A549 (cell line): Measurements from ENCODE around the gene FRMD1. TPM values are rescaled to one million over a fixed set of nuclear protein-coding genes. Genes with fewer than 3 reads are reported as not detected.

Source experiments
- ATAC-seq, 2 experiments: fragments of 200-7000 bp in 1 of 2; fragments of >200 bp in 1 of 2; cut with Nextera tagmentation in 1 of 2; cut with Tn5 transposase in 1 of 2; 3 replicates each; pipeline versions ENCODE4 v1.8.0 to v1.9.1; 2018 to 2020; ENCODE audit warnings: mild to moderate bottlenecking in 1 of 2, moderate library complexity in 1 of 2
- CTCF ChIA-PET: fragments of 300-600 bp; sonication (Branson Sonifier 250); formaldehyde crosslinking; extraction: SDS; loops from one replicate; lab custom pipeline; 2021; ENCODE audit warnings: antibody characterized with exemption, inconsistent platforms; lab: Yijun Ruan, JAX
- POLR2A ChIA-PET: fragments of 350-600 bp; formaldehyde crosslinking; extraction: SDS; loops from one replicate; lab custom pipeline; 2021; ENCODE audit warnings: antibody characterized with exemption, inconsistent platforms; lab: Yijun Ruan, JAX
- DNase-seq, 2 experiments: peaks; one replicate each; pipeline versions ENCODE4 v3.0.0 to v3.0.0-alpha.2; 2011 to 2016; ENCODE audit warnings: low read depth in 1 of 2, low spot score in 1 of 2
- FAIRE-seq: peaks from 2 replicates; lab custom pipeline; 2011; peaks lifted over from hg19 to GRCh38; lab: Jason Lieb, UNC
- H3K27ac ChIP-seq, 2 experiments: fragments of >200 bp; sonication (Bioruptor Twin); formaldehyde crosslinking; 3 replicates each; pipeline ENCODE4 v1.5.1; 2016 to 2017
- H3K4me1 ChIP-seq: fragments of >200 bp; sonication (Bioruptor Twin); formaldehyde crosslinking; 3 replicates; pipeline ENCODE4 v1.6.1; 2016
- H3K4me2 ChIP-seq: fragments of >200 bp; sonication (Bioruptor Twin); formaldehyde crosslinking; 3 replicates; pipeline ENCODE4 v1.6.1; 2016
- H3K4me3 ChIP-seq: fragments of >200 bp; sonication (Bioruptor Twin); formaldehyde crosslinking; 3 replicates; pipeline ENCODE4 v1.5.1; 2016
- H3K9me3 ChIP-seq: fragments of >200 bp; sonication (Bioruptor Twin); formaldehyde crosslinking; 3 replicates; pipeline ENCODE4 v1.6.1; 2016
- BHLHE40 ChIP-seq: IDR thresholded peaks from 2 replicates; pipeline ENCODE4 v1.6.1; 2012; ENCODE audit warnings: low read depth, low read length, inconsistent platforms
- CHD2 ChIP-seq: fragments of 150-350 bp; IDR thresholded peaks from 2 replicates; pipeline ENCODE4 v1.6.1; 2014; ENCODE audit warnings: low read length; ENCODE audit not compliant: partially characterized antibody
- CTCF ChIP-seq: fragments of >200 bp; sonication (Bioruptor Twin); formaldehyde crosslinking; IDR thresholded peaks from 3 replicates; pipeline ENCODE4 v1.5.1; 2016
- E2F6 ChIP-seq: IDR thresholded peaks from 2 replicates; pipeline ENCODE4 v1.6.1; 2012; ENCODE audit warnings: low read depth, borderline replicate concordance
- FOSL2 ChIP-seq, 2 experiments: fragments of 450-650 bp in 1 of 2; fragments of >200 bp in 1 of 2; sonication (Bioruptor Twin) in 1 of 2; formaldehyde crosslinking; IDR thresholded peaks; 2 replicates each; pipeline versions ENCODE4 v1.5.0 to v1.6.1; 2016 to 2020; ENCODE audit warnings: mild to moderate bottlenecking in 1 of 2, moderate library complexity in 1 of 2
- HDAC2 ChIP-seq: fragments of 200-600 bp; sonication (generic); IDR thresholded peaks from 2 replicates; pipeline ENCODE4 v1.6.1; 2016
- HMGXB4 ChIP-seq: fragments of 250-450 bp; sonication (Bioruptor Pico); IDR thresholded peaks from 2 replicates; pipeline ENCODE4 v1.5.0; 2021; ENCODE audit warnings: mild to moderate bottlenecking, moderate library complexity, borderline replicate concordance
- HOXB13 ChIP-seq: fragments of 250-450 bp; sonication (Bioruptor Pico); IDR thresholded peaks from 2 replicates; pipeline ENCODE4 v1.5.0; 2020; ENCODE audit warnings: low read depth, mild to moderate bottlenecking, moderate library complexity
- HOXB5 ChIP-seq: fragments of 250-450 bp; sonication (Bioruptor Pico); IDR thresholded peaks from 2 replicates; pipeline ENCODE4 v1.5.0; 2020; ENCODE audit warnings: mild to moderate bottlenecking, moderate library complexity
- KDM5A ChIP-seq: fragments of 200-600 bp; sonication (generic); IDR thresholded peaks from 2 replicates; pipeline ENCODE4 v1.6.1; 2016; ENCODE audit warnings: antibody characterized with exemption, mild to moderate bottlenecking
- MAFK ChIP-seq: fragments of 450-650 bp; IDR thresholded peaks from 2 replicates; pipeline ENCODE4 v1.6.1; 2014; ENCODE audit not compliant: partially characterized antibody
- MAX ChIP-seq: IDR thresholded peaks from 2 replicates; pipeline ENCODE4 v1.6.1; 2012
- MYC ChIP-seq: IDR thresholded peaks from 2 replicates; pipeline ENCODE4 v1.6.1; 2012; ENCODE audit warnings: mild to moderate bottlenecking, inconsistent platforms, low read length, improper control_type of control experiment, borderline replicate concordance
- NPAS2 ChIP-seq: fragments of 250-450 bp; sonication (Bioruptor Pico); IDR thresholded peaks from 2 replicates; pipeline ENCODE4 v1.8.0; 2022; ENCODE audit warnings: mild to moderate bottlenecking, moderate library complexity, borderline replicate concordance
- PHF8 ChIP-seq: fragments of 200-600 bp; sonication (generic); IDR thresholded peaks from 2 replicates; pipeline ENCODE4 v1.6.1; 2016; ENCODE audit warnings: low read depth, mild to moderate bottlenecking, antibody characterized with exemption, moderate library complexity, borderline replicate concordance
- POLR2AphosphoS2 ChIP-seq: conservative IDR thresholded peaks from 2 replicates; pipeline ENCODE4 v1.6.1; 2012; ENCODE audit warnings: low read length, improper control_type of control experiment, inconsistent platforms
- RAD21 ChIP-seq, 2 experiments: fragments of >200 bp in 1 of 2; sonication (Bioruptor Twin) in 1 of 2; formaldehyde crosslinking in 1 of 2; IDR thresholded peaks in 1 of 2; conservative IDR thresholded peaks in 1 of 2; 2 replicates in 1 of 2; 3 replicates in 1 of 2; pipeline ENCODE4 v1.6.1; 2012 to 2018; ENCODE audit warnings: inconsistent platforms in 1 of 2
- TP53 ChIP-seq: fragments of 250-450 bp; sonication (Bioruptor Pico); IDR thresholded peaks from 2 replicates; pipeline ENCODE4 v1.5.0; 2021; ENCODE audit warnings: mild to moderate bottlenecking, moderate library complexity
- ZC3H11A ChIP-seq: fragments of 450-650 bp; IDR thresholded peaks from 2 replicates; pipeline ENCODE4 v1.6.1; 2014; ENCODE audit warnings: antibody characterized with exemption, mild to moderate bottlenecking
- ZFP36 ChIP-seq: fragments of 450-650 bp; IDR thresholded peaks from 2 replicates; pipeline ENCODE4 v1.6.1; 2014; ENCODE audit warnings: borderline replicate concordance; ENCODE audit not compliant: partially characterized antibody
- ZNF302 ChIP-seq: fragments of 250-450 bp; sonication (Bioruptor Pico); IDR thresholded peaks from 2 replicates; pipeline ENCODE4 v1.9.0; 2021; ENCODE audit warnings: inconsistent platforms, mild to moderate bottlenecking, moderate library complexity
- WGBS: methylation state at CpG from one replicate; pipeline ENCODE4 v1.1.6; 2017; ENCODE audit errors: missing lambda C conversion rate; 5-methylcytosine and 5-hydroxymethylcytosine counted together
- polyA minus RNA-seq: library from RNA; depleted of rRNA, polyadenylated mRNA; stranded (reverse); fragments of >200 nt; gene quantifications from 2 replicates; pipeline ENCODE4 v1.2.3, GENCODE V29; 2011; rRNA and poly(A)+ RNA removed
- polyA plus RNA-seq, 4 experiments: library from polyadenylated mRNA; depleted of rRNA in 3 of 4; stranded (reverse); fragments of >200 nt; fragmentation: RNase III in 1 of 4; extraction: RNeasy Plus Mini Kit Qiagen cat#74134 plus additional on column Dnase treatment in 1 of 4; gene quantifications; 2 replicates in 3 of 4; 3 replicates in 1 of 4; pipeline ENCODE4 v1.2.3, GENCODE V29; 2011 to 2017

Gene FRMD1
- polyA plus RNA-seq (2011; rRNA removed), result not detected in 2 replicates
- not detected in 2 replicates for polyA plus RNA-seq (2012; cell fraction: cytosol; rRNA removed)
- polyA plus RNA-seq (2012; cell fraction: nucleus; rRNA removed), result 0.01 TPM in 1 of 2 replicates, not detected in the other
- polyA plus RNA-seq (2017; fragmentation: RNase III; extraction: RNeasy Plus Mini Kit Qiagen cat#74134 plus additional on column Dnase treatment), result not detected in 3 replicates
- polyA minus RNA-seq, result not detected in 2 replicates

- ChIA-PET POLR2A (no interaction called here), CTCF (no interaction called here)
- no peak within 1 kb of the TSS for H3K4me2 ChIP-seq
- no peak within 1 kb of the TSS for H3K27ac ChIP-seq
- WGBS, result 64% methylated on average over 5 of the region's 21 CpGs
- no peaks in the 10 kb centered on the region for H3K9me3 ChIP-seq
- no peak for FAIRE-seq
- ATAC-seq, result no peak
- H3K4me3 ChIP-seq, result no peak within 1 kb of the TSS
- H3K4me1 ChIP-seq, result no peaks in the 10 kb centered on the region
- DNase-seq, result no peak
- TF ChIP-seq NPAS2 (CRISPR knock-in tag), result no peak
- TF ChIP-seq ZNF302 (CRISPR knock-in tag), result no peak
- no peak for TF ChIP-seq HOXB13 (CRISPR knock-in tag)
Measured at GRCh38 chr6:168078943-168079405, at the start of gene FRMD1. Gene FRMD1 (minus strand): TSS chr6:168079212. CDS start chr6:168079094, 118 bp downstream.

GRCh38 chr6:168128006-168128630, 49.1 kb upstream of the FRMD1 start:
- DNase-seq (no peak), FAIRE-seq (no peak), ATAC-seq (no peak)
- no peaks in the 10 kb centered on the region for H3K9me3 ChIP-seq
- ChIA-PET POLR2A (no interaction called here), CTCF (no interaction called here)
- no peak overlapping the region for H3K27ac ChIP-seq
- no peak overlapping the region for H3K4me3 ChIP-seq
- TF ChIP-seq RAD21 (conservative IDR thresholded peaks at IDR 0.05 in 1 of 2, IDR thresholded peaks at IDR 0.05 in 1 of 2) (no peak), HOXB5 (no peak), POLR2AphosphoS2 (no peak), MAFK (no peak), MAX (no peak), BHLHE40 (no peak), CHD2 (no peak), E2F6 (no peak), ZFP36 (no peak), CTCF (no peak), HDAC2 (no peak)
- no peak overlapping the region for H3K4me2 ChIP-seq
- WGBS, result 66% methylated on average over 10 of the region's 19 CpGs
- H3K4me1 ChIP-seq, result no peaks in the 10 kb centered on the region

GRCh38 chr6:168127384-168127868, 48.4 kb upstream of the FRMD1 start:
- DNase-seq (no peak), ATAC-seq (no peak), FAIRE-seq (no peak)
- TF ChIP-seq PHF8 (no peak), KDM5A (no peak), MYC (no peak), HMGXB4 (no peak), TP53 (CRISPR knock-in tag) (no peak), FOSL2 (IDR thresholded peaks at IDR 0.05) (no peak), FOSL2 (CRISPR knock-in tag; IDR thresholded peaks at IDR 0.05) (no peak), ZC3H11A (no peak)
- no peak overlapping the region for H3K4me2 ChIP-seq
- 70% methylated on average over 3 of the region's 10 CpGs for WGBS
- H3K4me3 ChIP-seq, result no peak overlapping the region
- POLR2A ChIA-PET, result no interaction called here
- CTCF ChIA-PET, result interaction anchor here (1.2 kb wide), 1 partner anchor 228 kb away, joined by 3 read pairs; no protein-coding TSS in a partner anchor
- no peak overlapping the region for H3K27ac ChIP-seq
- no peaks in the 10 kb centered on the region for H3K9me3 ChIP-seq
- no peaks in the 10 kb centered on the region for H3K4me1 ChIP-seq
